ENCODE data around the gene MCF2L. TPM values are rescaled to one million over a fixed set of nuclear protein-coding genes. Genes with fewer than 3 reads are reported as not detected.
A peak's percentile ranks its signal among the peaks of the same experiment; 100 is the strongest.

MCF2L gene
- total RNA-seq, 4 donors from 2014 or later: 10.2 to 25.4 (median 16.9) TPM

DNA sequence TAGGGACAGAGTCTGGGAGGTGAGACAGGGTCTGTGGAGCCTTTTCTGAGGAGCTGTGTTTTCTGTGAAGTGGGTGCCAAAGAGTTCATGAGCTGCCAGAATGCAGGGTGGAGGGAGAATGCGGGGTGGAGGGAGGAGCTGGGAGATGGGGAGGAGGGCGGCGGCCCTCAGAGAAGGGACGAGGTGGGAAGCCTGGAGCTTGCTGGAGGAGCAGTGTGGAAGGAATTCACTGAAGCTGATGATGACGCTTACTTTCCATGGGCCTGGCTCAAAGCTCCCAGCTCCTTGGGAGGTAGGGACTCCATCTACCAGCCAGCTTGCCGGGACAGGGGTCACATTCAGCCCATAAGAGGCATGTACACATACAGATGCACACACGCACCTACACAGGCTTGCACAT is 62.5 kb downstream of the MCF2L start:
- TF ChIP-seq, protein P1, sequence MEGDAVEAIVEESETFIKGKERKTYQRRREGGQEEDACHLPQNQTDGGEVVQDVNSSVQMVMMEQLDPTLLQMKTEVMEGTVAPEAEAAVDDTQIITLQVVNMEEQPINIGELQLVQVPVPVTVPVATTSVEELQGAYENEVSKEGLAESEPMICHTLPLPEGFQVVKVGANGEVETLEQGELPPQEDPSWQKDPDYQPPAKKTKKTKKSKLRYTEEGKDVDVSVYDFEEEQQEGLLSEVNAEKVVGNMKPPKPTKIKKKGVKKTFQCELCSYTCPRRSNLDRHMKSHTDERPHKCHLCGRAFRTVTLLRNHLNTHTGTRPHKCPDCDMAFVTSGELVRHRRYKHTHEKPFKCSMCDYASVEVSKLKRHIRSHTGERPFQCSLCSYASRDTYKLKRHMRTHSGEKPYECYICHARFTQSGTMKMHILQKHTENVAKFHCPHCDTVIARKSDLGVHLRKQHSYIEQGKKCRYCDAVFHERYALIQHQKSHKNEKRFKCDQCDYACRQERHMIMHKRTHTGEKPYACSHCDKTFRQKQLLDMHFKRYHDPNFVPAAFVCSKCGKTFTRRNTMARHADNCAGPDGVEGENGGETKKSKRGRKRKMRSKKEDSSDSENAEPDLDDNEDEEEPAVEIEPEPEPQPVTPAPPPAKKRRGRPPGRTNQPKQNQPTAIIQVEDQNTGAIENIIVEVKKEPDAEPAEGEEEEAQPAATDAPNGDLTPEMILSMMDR (IDR thresholded peaks at IDR 0.05): no peak
- no peak for TF ChIP-seq POLR2A (IDR thresholded peaks at IDR 0.05)
- Histone ChIP-seq H3K9me3 (no peaks in the 10 kb centered on the region), H3K4me1 (peaks cover 0 to 14% (median 0%) of the 10 kb centered on the region in 3 donors), H3K4me3 (no peak overlapping the region), H3K27ac (no peak overlapping the region), H3K36me3 (peaks cover 0 to 4% (median 0%) of the 10 kb centered on the region in 3 donors), H3K27me3 (peaks cover 0 to 2% (median 0%) of the 10 kb centered on the region in 4 donors)
- DNase-seq: no peak
- WGBS, 2 donors: 68 to 81% methylated on average over 5 of the region's 7 CpGs
- intact Hi-C loops (cut with DNase I): no loop called here

DNA sequence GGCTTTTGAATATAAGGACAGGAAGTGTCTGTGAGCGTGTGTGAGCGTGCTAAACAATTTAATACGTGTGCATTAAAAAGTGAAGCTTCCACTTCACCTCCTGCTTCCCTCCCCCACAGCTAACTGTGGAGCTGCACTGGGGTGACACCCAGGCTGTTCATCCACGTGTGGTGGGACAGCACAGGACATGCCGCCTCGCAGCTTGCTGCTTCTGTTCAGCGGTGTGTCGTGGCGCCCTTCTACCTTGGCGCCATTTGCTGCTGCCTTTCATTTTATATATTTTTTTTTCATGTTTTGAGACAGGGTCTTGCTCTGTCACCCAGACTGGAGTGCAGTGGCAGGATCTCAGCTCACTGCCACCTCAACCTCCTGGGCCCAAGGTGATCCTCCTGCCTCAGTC is 63.3 kb downstream of the MCF2L start:
- DNase-seq: no peak
- intact Hi-C loops (cut with DNase I): no loop called here

DNA sequence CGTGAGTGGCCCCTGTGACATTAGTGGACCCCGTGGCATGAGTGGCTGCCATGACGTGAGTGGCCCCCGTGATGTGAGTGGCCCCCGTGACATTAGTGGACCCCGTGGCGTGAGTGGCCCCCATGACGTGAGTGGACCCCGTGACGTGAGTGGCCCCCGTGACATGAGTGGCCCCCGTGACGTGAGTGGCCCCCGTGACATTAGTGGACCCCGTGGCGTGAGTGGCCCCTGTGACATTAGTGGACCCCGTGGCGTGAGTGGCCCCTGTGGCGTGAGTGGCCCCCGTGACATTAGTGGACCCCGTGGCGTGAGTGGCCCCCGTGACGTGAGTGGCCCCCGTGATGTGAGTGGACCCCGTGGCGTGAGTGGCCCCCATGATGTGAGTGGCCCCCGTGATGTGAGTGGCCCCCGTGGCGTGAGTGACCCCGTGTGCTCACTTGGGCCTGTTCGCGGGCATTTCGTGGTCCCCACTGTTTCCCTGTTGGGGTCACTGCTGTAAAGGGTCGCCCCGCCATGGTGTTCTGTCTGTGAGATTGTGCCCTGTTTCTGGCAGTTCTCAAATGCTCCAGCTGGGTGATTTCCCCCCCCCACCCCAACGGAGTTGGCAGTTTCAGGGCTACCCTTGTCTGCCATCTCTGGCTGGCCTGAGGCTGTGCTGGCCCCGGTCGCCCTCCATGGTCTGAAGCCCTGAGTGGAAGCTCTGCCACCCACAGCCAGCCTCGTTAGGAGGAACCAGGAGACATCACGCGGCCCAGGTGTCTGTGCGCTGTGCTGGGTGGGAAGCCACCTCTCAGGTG is 64.2 kb downstream of the MCF2L start:
- peaks cover 0 to 6% (median 0%) of the 10 kb centered on the region in 3 donors for H3K36me3 ChIP-seq
- DNase-seq: no peak
- H3K9me3 ChIP-seq: no peaks in the 10 kb centered on the region
- H3K4me1 ChIP-seq: peaks cover 0 to 14% (median 0%) of the 10 kb centered on the region in 3 donors
- 81 to 93% methylated on average over 8 to 9 of the region's 43 CpGs for WGBS, 2 donors
- TF ChIP-seq POLR2A (IDR thresholded peaks at IDR 0.05): no peak
- TF ChIP-seq, protein P1 (IDR thresholded peaks at IDR 0.05): no peak
- H3K27ac ChIP-seq: no peak overlapping the region
- H3K4me3 ChIP-seq: no peak overlapping the region
- no peaks in the 10 kb centered on the region for H3K27me3 ChIP-seq
- intact Hi-C loops (cut with DNase I): no loop called here

More for the DNA sequence above, 63.3 kb downstream of the MCF2L start:
- H3K9me3 ChIP-seq: no peaks in the 10 kb centered on the region
- TF ChIP-seq, protein P1 (IDR thresholded peaks at IDR 0.05): no peak
- no peak for TF ChIP-seq POLR2A (IDR thresholded peaks at IDR 0.05)
- no peak overlapping the region for H3K4me3 ChIP-seq
- H3K4me1 ChIP-seq: peaks cover 0 to 14% (median 0%) of the 10 kb centered on the region in 3 donors
- WGBS, 2 donors: 86 to 93% methylated on average over 10 of the region's 10 CpGs
- H3K36me3 ChIP-seq: peaks cover 0 to 7% (median 0%) of the 10 kb centered on the region in 3 donors
- H3K27ac ChIP-seq: no peak overlapping the region
- H3K27me3 ChIP-seq: no peaks in the 10 kb centered on the region

DNA sequence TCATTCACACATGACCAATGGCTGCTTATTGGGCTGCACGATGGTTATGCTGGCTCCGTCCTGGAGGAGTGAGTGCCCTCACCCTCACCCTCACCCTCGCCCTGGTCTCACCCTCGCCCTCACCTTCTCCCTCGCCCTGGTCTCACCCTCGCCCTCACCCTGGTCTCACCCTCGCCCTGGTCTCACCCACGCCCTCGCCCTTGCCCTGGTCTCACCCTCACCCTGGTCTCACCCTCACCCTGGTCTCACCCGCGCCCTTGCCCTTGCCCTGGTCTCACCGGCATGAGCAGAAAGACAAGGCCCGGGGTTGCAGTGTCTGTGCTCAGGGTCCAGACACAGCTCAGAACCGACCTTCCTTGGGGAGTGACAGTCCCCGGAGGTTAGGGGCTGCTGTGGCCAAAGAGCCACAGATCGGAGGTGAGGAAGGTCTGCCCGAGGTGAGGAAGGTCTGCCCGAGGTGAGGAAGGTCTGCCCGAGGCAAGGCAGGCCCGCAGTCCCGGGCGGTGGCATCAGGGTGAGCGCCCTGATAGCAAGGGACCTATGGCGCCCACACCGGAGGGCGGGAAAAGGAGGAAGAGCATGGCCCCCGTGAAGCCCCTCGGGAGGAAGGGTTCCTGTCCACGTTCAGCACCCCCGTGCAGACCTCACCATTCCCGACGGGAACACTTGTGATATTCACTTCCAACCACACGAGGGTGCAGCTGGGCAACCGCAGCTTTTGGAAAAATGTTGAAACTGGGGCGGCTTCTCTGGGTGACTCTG is 65.6 kb downstream of the MCF2L start:
- DNase-seq: no peak

More for the DNA sequence above, 65.6 kb downstream of the MCF2L start:
- intact Hi-C loops (cut with DNase I): no loop called here
- 57 to 75% methylated on average over 21 to 22 of the region's 35 CpGs for WGBS, 2 donors
- Histone ChIP-seq H3K9me3 (no peaks in the 10 kb centered on the region), H3K4me1 (peaks cover 0 to 10% (median 0%) of the 10 kb centered on the region in 3 donors), H3K27me3 (no peaks in the 10 kb centered on the region), H3K36me3 (peaks cover 0 to 6% (median 0%) of the 10 kb centered on the region in 3 donors), H3K4me3 (no peak overlapping the region), H3K27ac (no peak overlapping the region)
- no peak for TF ChIP-seq POLR2A (IDR thresholded peaks at IDR 0.05)
- TF ChIP-seq, protein P1 (IDR thresholded peaks at IDR 0.05): peak in 5 of 6 experiments; percentile 51 to 72 (median 61)
